Fibroblast of villous mesenchyme (primary cell): ENCODE measurements around the gene NRDC. TPM values are rescaled to one million over a fixed set of nuclear protein-coding genes. Genes with fewer than 3 reads are reported as not detected.

ENCODE experiments used
- DNase-seq: peaks from one replicate; pipeline ENCODE4 v3.0.0-alpha.2; 2010; ENCODE audit warnings: low read depth
- H3K4me3 ChIP-seq: 2 replicates; pipeline ENCODE4 v1.5.1; 2011; ENCODE audit warnings: low read depth, mild to moderate bottlenecking, low read length
- CTCF ChIP-seq: IDR thresholded peaks from 2 replicates; pipeline ENCODE4 v1.5.1; 2012; ENCODE audit warnings: low read depth, mild to moderate bottlenecking, low read length; ENCODE audit not compliant: insufficient read depth
- total RNA-seq: library from RNA; depleted of rRNA; stranded (reverse); fragments of >200 nt; gene quantifications from 2 replicates; pipeline ENCODE4 v1.2.3, GENCODE V29; 2012

The NRDC gene
- total RNA-seq, 1 donor, result 112 TPM

- DNase-seq, result no peak
- no peak overlapping the region for H3K4me3 ChIP-seq
- TF ChIP-seq CTCF, result no peak
Observed at GRCh38 chr1:51790385-51790784, 88.1 kb downstream of the NRDC start.

- no peak for TF ChIP-seq CTCF
- DNase-seq, result no peak
- no peak overlapping the region for H3K4me3 ChIP-seq
Observed at GRCh38 chr1:51789342-51789741, 89.2 kb downstream of the NRDC start.

- TF ChIP-seq CTCF, result no peak
- H3K4me3 ChIP-seq, result no peak overlapping the region
- DNase-seq, result no peak
Observed at GRCh38 chr1:51788938-51789337, 89.6 kb downstream of the NRDC start.

GRCh38 chr1:51784997-51785421 is 93.5 kb downstream of the NRDC start:
- peak; percentile 58 for DNase-seq
- no peak overlapping the region for H3K4me3 ChIP-seq
- no peak for TF ChIP-seq CTCF

- no peak for DNase-seq
- TF ChIP-seq CTCF, result no peak
- no peak overlapping the region for H3K4me3 ChIP-seq
Observed at GRCh38 chr1:51780927-51781326, 97.6 kb downstream of the NRDC start.

GRCh38 chr1:51776408-51776807 is 102.1 kb downstream of the NRDC start:
- no peak for DNase-seq
- TF ChIP-seq CTCF, result no peak
- H3K4me3 ChIP-seq, result no peak overlapping the region

GRCh38 chr1:51768971-51769588 is 109.4 kb downstream of the NRDC start:
- H3K4me3 ChIP-seq, result no peak overlapping the region
- DNase-seq, result peak; percentile 75
- peak; percentile 82 for TF ChIP-seq CTCF
